Right lobe of liver (tissue), 4 donors: ENCODE measurements around the gene HDDC2.

Experiments
- POLR2A ChIP-seq: fragments of 450-650 bp; IDR thresholded peaks from one replicate; pipeline ENCODE4 v1.6.1; 2017; ENCODE audit warnings: antibody characterized with exemption, mild to moderate bottlenecking
- TF ChIP-seq, protein P1 (sequence below), 4 donors: fragments of 200-600 bp in 3 of 4; fragments of 450-650 bp in 1 of 4; IDR thresholded peaks; one replicate each; pipeline versions ENCODE4 v1.5.1 to v1.8.0; 2016 to 2022; ENCODE audit warnings: antibody characterized with exemption in 4 of 4, mild to moderate bottlenecking in 2 of 4
- donor health status: DM: no; HTN: no; CAD: no.
- donor health status: DM: no; HTN: no; CAD: no.
- donor health status: DM: no; HTN: yes; CAD: no.

GRCh38 chr6:125268765-125269164 is 33.0 kb downstream of the HDDC2 start:
- no peak for TF ChIP-seq POLR2A
- TF ChIP-seq, protein P1, sequence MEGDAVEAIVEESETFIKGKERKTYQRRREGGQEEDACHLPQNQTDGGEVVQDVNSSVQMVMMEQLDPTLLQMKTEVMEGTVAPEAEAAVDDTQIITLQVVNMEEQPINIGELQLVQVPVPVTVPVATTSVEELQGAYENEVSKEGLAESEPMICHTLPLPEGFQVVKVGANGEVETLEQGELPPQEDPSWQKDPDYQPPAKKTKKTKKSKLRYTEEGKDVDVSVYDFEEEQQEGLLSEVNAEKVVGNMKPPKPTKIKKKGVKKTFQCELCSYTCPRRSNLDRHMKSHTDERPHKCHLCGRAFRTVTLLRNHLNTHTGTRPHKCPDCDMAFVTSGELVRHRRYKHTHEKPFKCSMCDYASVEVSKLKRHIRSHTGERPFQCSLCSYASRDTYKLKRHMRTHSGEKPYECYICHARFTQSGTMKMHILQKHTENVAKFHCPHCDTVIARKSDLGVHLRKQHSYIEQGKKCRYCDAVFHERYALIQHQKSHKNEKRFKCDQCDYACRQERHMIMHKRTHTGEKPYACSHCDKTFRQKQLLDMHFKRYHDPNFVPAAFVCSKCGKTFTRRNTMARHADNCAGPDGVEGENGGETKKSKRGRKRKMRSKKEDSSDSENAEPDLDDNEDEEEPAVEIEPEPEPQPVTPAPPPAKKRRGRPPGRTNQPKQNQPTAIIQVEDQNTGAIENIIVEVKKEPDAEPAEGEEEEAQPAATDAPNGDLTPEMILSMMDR (IDR thresholded peaks at IDR 0.05): no peak
